GM21786 (cell line): ENCODE measurements around the gene LMF1.
"Not testable (repeated sequence)": the region's sequence is repeated elsewhere in the genome, so short reads cannot be mapped to it uniquely, and the experiment has no call there.

Source experiments
- ATAC-seq: cut with Tn5 transposase; IDR thresholded peaks from one replicate; pipeline ENCODE4 v1.9.1; 2021; ENCODE audit not compliant: unreplicated experiment

Gene LMF1

GRCh38 chr16:871562-872345 lies 99.0 kb downstream of the LMF1 start:
- no peak for ATAC-seq

GRCh38 chr16:870856-871561 lies 99.8 kb downstream of the LMF1 start:
- no peak for ATAC-seq

GRCh38 chr16:869823-870641 lies 100.8 kb downstream of the LMF1 start:
- ATAC-seq, result no peak

GRCh38 chr16:868846-869822 lies 101.7 kb downstream of the LMF1 start:
- no peak for ATAC-seq

GRCh38 chr16:868386-868755 lies 102.4 kb downstream of the LMF1 start:
- ATAC-seq, result no peak

GRCh38 chr16:867421-868385 lies 103.1 kb downstream of the LMF1 start:
- no peak for ATAC-seq

GRCh38 chr16:866252-866896 lies 104.4 kb downstream of the LMF1 start:
- no peak for ATAC-seq

- no peak for ATAC-seq
These were observed 105.8 kb downstream of the LMF1 start for GRCh38 chr16:865026-865425.

GRCh38 chr16:861446-861845 lies 109.3 kb downstream of the LMF1 start:
- no peak for ATAC-seq

GRCh38 chr16:860891-861290 lies 109.9 kb downstream of the LMF1 start:
- ATAC-seq, result no peak

GRCh38 chr16:858971-859370 lies 111.8 kb downstream of the LMF1 start:
- not testable (repeated sequence) for ATAC-seq

- not testable (repeated sequence) for ATAC-seq
These were observed 112.3 kb downstream of the LMF1 start for GRCh38 chr16:858441-858840.

GRCh38 chr16:856811-857210 lies 114.0 kb downstream of the LMF1 start:
- no peak for ATAC-seq

- no peak for ATAC-seq
These were observed 114.7 kb downstream of the LMF1 start for GRCh38 chr16:856101-856500.

GRCh38 chr16:855471-855870 lies 115.3 kb downstream of the LMF1 start:
- no peak for ATAC-seq

GRCh38 chr16:854808-855410 lies 115.9 kb downstream of the LMF1 start:
- ATAC-seq, result no peak

GRCh38 chr16:853981-854807 lies 116.6 kb downstream of the LMF1 start:
- ATAC-seq, result no peak

GRCh38 chr16:853306-853705 lies 117.5 kb downstream of the LMF1 start:
- no peak for ATAC-seq
